GM21526 (cell line): ENCODE data around the gene MTCL1.

ENCODE experiments used
- ATAC-seq: cut with Tn5 transposase; IDR thresholded peaks from one replicate; pipeline ENCODE4 v1.9.1; 2021; ENCODE audit warnings: moderate library complexity; ENCODE audit not compliant: unreplicated experiment, low FRiP score

MTCL1 gene

GRCh38 chr18:8825729-8826375 is 120.5 kb downstream of the MTCL1 start:
- no peak for ATAC-seq

- ATAC-seq, result no peak
These were observed 121.2 kb downstream of the MTCL1 start for GRCh38 chr18:8826514-8826913.

- ATAC-seq, result no peak
These were observed 121.6 kb downstream of the MTCL1 start for GRCh38 chr18:8826971-8827370.

- no peak for ATAC-seq
These were observed 122.9 kb downstream of the MTCL1 start for GRCh38 chr18:8828300-8828699.

- ATAC-seq, result no peak
These were observed 123.4 kb downstream of the MTCL1 start for GRCh38 chr18:8828798-8829197.

- no peak for ATAC-seq
These were observed 125.0 kb downstream of the MTCL1 start for GRCh38 chr18:8830067-8831060.

GRCh38 chr18:8831112-8831511 is 125.8 kb downstream of the MTCL1 start:
- ATAC-seq, result no peak

- no peak for ATAC-seq
These were observed 126.2 kb downstream of the MTCL1 start for GRCh38 chr18:8831531-8831930.

GRCh38 chr18:8833480-8833879 is 128.1 kb downstream of the MTCL1 start:
- ATAC-seq, result no peak

- ATAC-seq, result no peak
These were observed 129.5 kb downstream of the MTCL1 start for GRCh38 chr18:8834881-8835280.

- ATAC-seq, result no peak
These were observed 130.2 kb downstream of the MTCL1 start for GRCh38 chr18:8835521-8835953.

GRCh38 chr18:8839281-8839680 is 133.9 kb downstream of the MTCL1 start:
- no peak for ATAC-seq

- ATAC-seq, result no peak
These were observed 136.6 kb downstream of the MTCL1 start for GRCh38 chr18:8841781-8842485.

- no peak for ATAC-seq
These were observed 137.2 kb downstream of the MTCL1 start for GRCh38 chr18:8842506-8842905.

GRCh38 chr18:8843005-8843404 is 137.6 kb downstream of the MTCL1 start:
- ATAC-seq, result no peak

- ATAC-seq, result no peak
These were observed 139.4 kb downstream of the MTCL1 start for GRCh38 chr18:8844721-8845148.

- ATAC-seq, result no peak
These were observed 140.2 kb downstream of the MTCL1 start for GRCh38 chr18:8845506-8845905.

GRCh38 chr18:8847066-8847755 is 141.9 kb downstream of the MTCL1 start:
- ATAC-seq, result no peak

GRCh38 chr18:8847900-8848299 is 142.5 kb downstream of the MTCL1 start:
- ATAC-seq, result no peak

GRCh38 chr18:8848541-8848940 is 143.2 kb downstream of the MTCL1 start:
- no peak for ATAC-seq
